Activated gamma-delta T cell treated with anti-CD3 and anti-CD28 coated beads, Interleukin-2, amount 50 U/mL, for 16 hours (primary cell): Measurements from ENCODE around the gene CEP128.

ENCODE experiments used
- DNase-seq: peaks from one replicate; pipeline ENCODE4 v3.0.0-alpha.2; 2020; ENCODE audit warnings: low read depth

CEP128 gene

GRCh38 chr14:80475074-80475473 lies 466.5 kb downstream of the CEP128 start:
- DNase-seq: no peak

DNA sequence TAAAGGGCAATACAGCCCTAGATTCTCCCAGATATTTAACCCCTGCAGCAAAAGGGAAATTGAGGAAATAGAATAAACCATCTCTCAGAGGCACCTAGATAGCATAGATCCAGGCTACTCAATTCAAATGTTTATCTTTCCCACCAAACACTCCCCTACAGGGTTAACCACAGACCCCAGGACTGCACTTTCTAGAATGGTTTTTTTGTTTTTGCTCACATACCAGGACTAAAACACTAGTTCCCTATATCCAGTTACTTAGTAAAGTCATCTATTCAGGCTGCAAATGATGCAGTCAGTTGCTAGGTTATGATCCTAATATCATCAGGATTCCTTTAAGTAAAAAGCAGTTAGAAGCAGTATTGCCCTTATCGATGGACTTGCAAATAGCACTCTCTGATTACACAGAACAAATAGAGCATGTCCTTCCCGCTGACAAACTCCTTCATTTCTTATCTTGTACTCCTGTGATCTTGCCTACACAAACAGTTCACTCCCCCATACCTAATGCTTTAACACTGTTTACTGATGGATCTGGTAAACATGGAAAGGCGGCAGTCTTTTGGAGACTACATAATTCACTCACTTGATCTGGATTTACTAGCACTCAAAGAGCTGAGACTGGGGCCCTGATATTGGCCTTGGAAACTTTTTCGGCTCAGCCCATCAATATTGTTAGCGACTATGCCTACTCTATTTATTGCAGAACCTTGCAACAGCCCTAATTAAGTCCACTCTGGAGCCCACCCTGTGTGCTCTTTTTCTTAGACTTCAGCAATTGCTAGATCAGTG lies 473.0 kb downstream of the CEP128 start:
- no peak for DNase-seq

GRCh38 chr14:80465546-80466220 lies 475.9 kb downstream of the CEP128 start:
- no peak for DNase-seq

DNA sequence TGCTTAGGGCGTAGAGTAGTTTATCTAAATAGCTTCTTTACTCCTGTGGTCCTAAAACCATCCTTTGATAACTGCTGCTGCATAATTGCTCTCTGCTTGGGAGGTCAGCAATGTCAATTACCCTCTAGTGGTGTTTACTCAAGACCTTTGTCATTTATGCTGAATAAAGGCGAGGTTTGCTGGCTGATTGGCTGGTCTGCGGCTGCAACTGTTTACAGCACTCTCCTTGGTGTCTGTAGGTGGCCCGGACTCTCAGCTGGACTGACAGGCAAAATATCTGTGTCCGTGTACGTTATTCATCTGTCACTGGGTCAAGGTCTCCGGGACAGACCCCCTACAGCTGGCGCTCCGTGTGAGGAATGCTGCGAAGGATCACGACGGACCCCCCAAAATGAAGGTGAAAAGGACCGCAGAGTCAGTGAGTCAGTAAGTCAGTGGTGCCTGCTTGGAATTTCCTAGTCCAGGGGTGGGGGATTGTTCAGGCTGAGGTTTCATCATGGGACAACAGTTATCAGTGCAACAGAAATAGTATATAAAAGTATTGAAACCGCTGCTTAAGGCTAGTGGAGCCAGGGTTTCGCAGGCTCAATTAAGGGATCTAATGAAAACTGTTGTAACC lies 476.9 kb downstream of the CEP128 start:
- DNase-seq: no peak

GRCh38 chr14:80456209-80456608 lies 485.3 kb downstream of the CEP128 start:
- no peak for DNase-seq

DNA sequence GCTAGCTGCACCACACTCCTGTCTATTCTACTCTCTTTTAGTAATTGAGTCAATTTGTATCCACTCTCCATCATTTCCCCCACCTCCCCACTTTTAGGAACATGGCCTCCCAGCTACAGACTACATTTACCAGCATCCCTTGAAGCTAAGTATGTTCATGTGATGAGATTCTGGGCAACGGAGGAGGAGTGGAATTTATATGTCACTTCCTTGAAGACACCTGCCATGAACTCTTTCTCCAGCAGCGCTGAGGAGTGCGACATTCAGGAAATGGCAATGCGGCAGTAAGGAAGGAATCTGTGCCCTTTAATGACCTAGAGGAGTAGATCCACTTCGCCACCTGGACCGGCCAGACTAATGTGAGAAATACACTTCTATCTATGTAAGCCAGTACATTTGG lies 486.5 kb downstream of the CEP128 start:
- no peak for DNase-seq

GRCh38 chr14:80448267-80448666 lies 493.3 kb downstream of the CEP128 start:
- DNase-seq: no peak

- no peak for DNase-seq
These were observed 494.1 kb downstream of the CEP128 start for GRCh38 chr14:80447392-80447791.
